GM06990 (cell line): ENCODE data around the gene COX6A2.
A peak's percentile ranks its signal among the peaks of the same experiment; 100 is the strongest.

Experiments
- DNase-seq: peaks from one replicate; pipeline ENCODE4 v3.0.0-alpha.2; 2011; ENCODE audit not compliant: insufficient read length; ENCODE audit errors: extremely low read depth
- H3K27me3 ChIP-seq: replicated peaks from 2 replicates; pipeline ENCODE4 v1.6.0; 2011; ENCODE audit warnings: low read length; ENCODE audit not compliant: control insufficient read depth, insufficient read depth
- H3K36me3 ChIP-seq: 2 replicates; pipeline ENCODE4 v1.5.1; 2011; ENCODE audit warnings: low read length; ENCODE audit not compliant: control insufficient read depth, insufficient read depth
- H3K4me3 ChIP-seq: replicated peaks from 2 replicates; pipeline ENCODE4 v1.5.1; 2011; ENCODE audit warnings: low read depth, mild to moderate bottlenecking, control low read depth, low read length
- TF ChIP-seq, protein P1 (sequence below): IDR thresholded peaks from 2 replicates; pipeline ENCODE4 v1.5.1; 2011; ENCODE audit warnings: low read length, control low read depth, mild to moderate bottlenecking, inconsistent platforms; ENCODE audit not compliant: insufficient read depth, poor library complexity, severe bottlenecking

The COX6A2 gene

DNA sequence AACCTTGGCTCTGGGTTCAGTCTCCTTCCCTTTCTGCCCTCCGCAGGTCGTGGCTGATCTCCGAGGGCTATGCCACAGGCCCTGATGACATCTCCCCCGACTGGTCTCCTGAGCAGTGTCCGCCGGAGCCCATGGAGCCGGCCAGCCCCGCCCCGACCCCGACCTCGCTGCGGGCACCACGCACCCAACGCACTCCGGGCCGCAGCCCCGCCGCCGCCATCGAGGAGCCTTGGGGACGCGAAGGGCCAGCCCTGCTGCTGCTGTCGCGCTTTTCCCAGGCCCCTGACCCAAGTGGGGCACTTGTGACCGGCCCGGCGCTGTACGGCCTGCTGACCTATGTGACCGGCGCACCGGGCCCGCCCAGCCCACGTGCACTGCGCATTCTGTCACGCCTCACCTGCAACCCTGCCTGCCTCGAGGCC is 36.2 kb upstream of the COX6A2 start:
- no peak for DNase-seq
- H3K36me3 ChIP-seq, result peaks cover 27% of the 10 kb centered on the region
- TF ChIP-seq, protein P1, sequence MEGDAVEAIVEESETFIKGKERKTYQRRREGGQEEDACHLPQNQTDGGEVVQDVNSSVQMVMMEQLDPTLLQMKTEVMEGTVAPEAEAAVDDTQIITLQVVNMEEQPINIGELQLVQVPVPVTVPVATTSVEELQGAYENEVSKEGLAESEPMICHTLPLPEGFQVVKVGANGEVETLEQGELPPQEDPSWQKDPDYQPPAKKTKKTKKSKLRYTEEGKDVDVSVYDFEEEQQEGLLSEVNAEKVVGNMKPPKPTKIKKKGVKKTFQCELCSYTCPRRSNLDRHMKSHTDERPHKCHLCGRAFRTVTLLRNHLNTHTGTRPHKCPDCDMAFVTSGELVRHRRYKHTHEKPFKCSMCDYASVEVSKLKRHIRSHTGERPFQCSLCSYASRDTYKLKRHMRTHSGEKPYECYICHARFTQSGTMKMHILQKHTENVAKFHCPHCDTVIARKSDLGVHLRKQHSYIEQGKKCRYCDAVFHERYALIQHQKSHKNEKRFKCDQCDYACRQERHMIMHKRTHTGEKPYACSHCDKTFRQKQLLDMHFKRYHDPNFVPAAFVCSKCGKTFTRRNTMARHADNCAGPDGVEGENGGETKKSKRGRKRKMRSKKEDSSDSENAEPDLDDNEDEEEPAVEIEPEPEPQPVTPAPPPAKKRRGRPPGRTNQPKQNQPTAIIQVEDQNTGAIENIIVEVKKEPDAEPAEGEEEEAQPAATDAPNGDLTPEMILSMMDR, result no peak
- H3K4me3 ChIP-seq, result no peak overlapping the region
- H3K27me3 ChIP-seq, result no peaks in the 10 kb centered on the region

DNA sequence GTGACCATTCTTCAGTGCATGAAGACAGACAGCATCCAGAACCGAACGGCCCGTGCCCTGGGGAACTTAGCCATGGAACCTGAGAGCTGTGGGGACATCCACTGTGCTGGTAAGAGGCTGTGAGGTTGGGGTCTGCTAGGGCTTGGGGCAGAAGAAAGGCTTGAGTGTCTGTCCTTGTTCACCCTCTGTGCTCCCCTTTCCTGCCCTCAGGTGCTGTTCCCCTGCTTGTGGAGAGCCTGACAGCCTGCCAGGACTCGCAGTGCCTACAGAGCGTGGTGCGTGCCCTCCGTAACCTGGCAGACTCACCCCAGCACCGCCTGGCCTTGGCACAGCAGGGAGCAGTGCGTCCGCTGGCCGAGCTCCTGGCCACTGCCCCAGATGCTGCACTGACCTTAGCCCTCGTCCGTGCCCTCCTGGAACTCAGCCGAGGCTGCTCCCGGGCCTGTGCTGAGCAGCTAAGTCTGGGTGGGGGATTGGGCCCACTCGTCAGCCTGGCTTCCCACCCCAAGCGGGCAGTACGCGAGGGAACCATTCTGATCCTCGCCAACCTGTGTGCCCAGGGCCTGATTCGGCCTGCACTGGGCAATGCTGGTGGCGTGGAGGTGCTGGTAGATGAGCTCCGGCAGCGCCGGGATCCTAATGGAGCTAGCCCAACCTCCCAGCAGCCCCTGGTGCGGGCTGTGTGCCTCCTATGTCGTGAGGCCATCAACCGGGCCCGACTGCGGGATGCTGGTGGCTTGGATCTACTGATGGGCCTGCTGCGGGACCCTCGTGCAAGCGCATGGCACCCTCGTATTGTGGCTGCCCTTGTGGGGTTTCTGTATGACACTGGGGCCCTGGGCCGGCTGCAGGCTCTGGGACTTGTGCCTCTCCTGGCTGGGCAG is 34.0 kb upstream of the COX6A2 start:
- TF ChIP-seq, protein P1, result no peak
- peaks cover 23% of the 10 kb centered on the region for H3K36me3 ChIP-seq
- H3K4me3 ChIP-seq, result no peak overlapping the region
- no peak for DNase-seq
- H3K27me3 ChIP-seq, result no peaks in the 10 kb centered on the region

DNA sequence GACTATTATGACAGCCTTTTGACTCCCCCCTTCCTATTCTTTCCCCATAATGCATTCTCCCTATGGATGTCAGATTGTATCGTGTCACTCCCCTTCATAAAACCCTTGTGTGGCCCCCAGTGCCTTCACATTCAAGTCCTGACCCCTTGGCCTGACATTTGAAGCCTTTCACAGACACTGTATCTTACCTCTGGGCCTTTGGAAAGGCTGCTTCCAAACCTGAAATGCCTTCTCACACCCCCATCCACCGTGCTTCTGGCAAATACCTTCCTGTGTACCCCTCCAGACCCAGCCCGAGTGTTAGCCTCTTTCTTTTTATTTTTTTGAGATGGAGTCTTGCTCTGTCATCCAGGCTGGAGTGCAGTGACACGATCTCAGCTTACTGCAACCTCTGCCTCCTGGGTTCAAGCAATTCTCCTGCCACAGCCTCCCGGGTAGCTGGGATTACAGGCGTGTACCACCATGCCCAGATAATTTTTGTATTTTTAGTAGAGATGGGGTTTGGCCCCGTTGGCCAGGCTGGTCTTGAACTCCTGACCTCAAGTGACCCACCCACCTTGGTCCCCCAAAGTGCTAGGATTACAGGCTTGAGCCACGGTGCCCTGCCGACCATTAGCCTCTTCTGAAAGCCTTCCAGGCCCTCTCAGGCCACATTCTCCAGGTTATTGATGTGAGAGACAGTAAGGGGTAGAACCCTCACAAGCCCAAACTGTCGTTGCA is 33.2 kb upstream of the COX6A2 start:
- Histone ChIP-seq H3K4me3 (no peak overlapping the region), H3K27me3 (no peaks in the 10 kb centered on the region), H3K36me3 (peaks cover 17% of the 10 kb centered on the region)
- TF ChIP-seq, protein P1, result no peak
- DNase-seq, result no peak

DNA sequence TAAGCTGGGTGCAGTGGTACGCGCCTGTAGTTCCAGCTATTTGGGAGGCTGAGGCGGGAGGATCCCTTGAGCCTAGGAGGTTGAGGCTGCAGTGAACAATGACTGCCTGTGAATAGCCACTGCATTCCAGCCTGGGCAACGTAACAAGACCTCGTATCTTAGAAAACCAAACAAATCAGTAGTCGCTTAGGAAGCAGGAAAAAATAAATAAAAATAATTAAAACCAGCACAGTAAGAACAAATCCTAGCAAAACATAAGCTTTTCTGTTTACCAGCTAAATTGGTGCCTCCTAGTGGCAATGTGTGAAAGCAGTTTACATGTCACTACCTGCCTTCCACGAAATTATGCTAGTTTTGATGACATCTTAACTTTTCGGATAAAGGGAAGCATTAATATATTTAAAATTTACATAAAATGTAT is 32.4 kb upstream of the COX6A2 start:
- TF ChIP-seq, protein P1, result peak; percentile 70
- Histone ChIP-seq H3K4me3 (peak overlapping the region; percentile 63), H3K27me3 (no peaks in the 10 kb centered on the region), H3K36me3 (peaks cover 12% of the 10 kb centered on the region)
- DNase-seq, result no peak

DNA sequence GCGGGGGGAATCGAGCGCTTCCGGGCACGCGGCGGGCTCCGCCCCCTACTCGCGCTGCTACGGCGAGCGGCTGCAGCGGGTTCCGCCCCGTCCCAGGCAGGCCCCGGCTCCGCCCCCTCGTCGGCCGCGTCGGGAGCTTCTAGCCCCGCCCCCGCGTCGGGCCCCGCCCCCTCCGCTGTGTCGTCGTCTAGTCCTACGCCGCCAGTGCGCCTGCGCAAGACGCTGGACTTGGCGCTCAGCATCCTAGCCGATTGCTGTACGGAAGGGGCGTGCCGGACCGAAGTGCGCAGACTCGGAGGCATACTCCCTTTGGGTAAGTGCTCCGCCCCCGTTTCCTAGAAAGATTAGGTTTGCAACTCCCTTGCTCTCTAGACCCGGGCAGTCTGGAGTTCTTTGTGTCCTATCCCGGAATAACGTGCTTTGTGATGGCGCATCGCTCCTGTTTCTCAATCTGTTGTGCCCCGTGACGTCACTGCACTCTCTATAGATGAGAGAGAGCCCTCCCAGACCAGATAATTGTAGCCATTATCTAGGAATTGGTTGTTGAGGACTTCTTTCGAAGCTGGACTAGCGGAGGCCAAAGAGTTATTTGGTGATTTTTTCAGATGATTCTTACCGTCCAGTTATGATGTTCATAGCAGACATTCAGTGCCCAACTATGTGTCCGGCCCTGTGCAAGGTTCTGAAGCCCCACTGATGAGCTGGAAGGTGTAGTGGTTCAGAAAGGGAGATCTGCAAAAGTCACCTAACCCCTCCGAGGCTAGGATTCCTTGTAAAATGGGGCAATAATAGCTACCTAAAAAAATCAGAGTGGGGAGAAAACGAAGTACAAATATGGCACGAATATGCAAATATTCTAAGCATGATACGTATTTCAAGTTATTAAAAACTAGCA is 31.8 kb upstream of the COX6A2 start:
- TF ChIP-seq, protein P1, result no peak
- Histone ChIP-seq H3K27me3 (no peaks in the 10 kb centered on the region), H3K4me3 (peak overlapping the region; percentile 74), H3K36me3 (peaks cover 11% of the 10 kb centered on the region)
- peak; percentile 98 for DNase-seq
